HEK293 (cell line): Measurements from ENCODE around the gene CHD5.

Source experiments
- BCL11B ChIP-seq: fragments of 450-650 bp; formaldehyde crosslinking; IDR thresholded peaks from 2 replicates; pipeline ENCODE4 v1.5.1; 2016; ENCODE audit warnings: low read depth, missing biosample characterization, missing genetic modification characterization
- KLF16 ChIP-seq: fragments of 450-650 bp; formaldehyde crosslinking; IDR thresholded peaks from 2 replicates; pipeline ENCODE4 v1.5.1; 2017; ENCODE audit warnings: missing biosample characterization, missing genetic modification characterization
- SALL2 ChIP-seq: fragments of 450-650 bp; formaldehyde crosslinking; IDR thresholded peaks from 2 replicates; pipeline ENCODE4 v1.5.0; 2017; ENCODE audit warnings: missing biosample characterization, mild to moderate bottlenecking, missing genetic modification characterization, borderline replicate concordance
- SP2 ChIP-seq: fragments of 450-650 bp; formaldehyde crosslinking; IDR thresholded peaks from 2 replicates; pipeline ENCODE4 v1.5.1; 2016; ENCODE audit warnings: missing biosample characterization, missing genetic modification characterization
- ZBTB17 ChIP-seq: fragments of 450-650 bp; formaldehyde crosslinking; IDR thresholded peaks from 2 replicates; pipeline ENCODE4 v1.5.1; 2016; ENCODE audit warnings: missing biosample characterization, missing genetic modification characterization
- ZBTB7A ChIP-seq: fragments of 450-650 bp; formaldehyde crosslinking; IDR thresholded peaks from 2 replicates; pipeline ENCODE4 v1.5.1; 2016; ENCODE audit warnings: low read depth, missing biosample characterization, missing genetic modification characterization
- ZFP41 ChIP-seq: fragments of 450-650 bp; formaldehyde crosslinking; IDR thresholded peaks from 2 replicates; pipeline ENCODE4 v1.5.1; 2016; ENCODE audit warnings: missing biosample characterization, missing genetic modification characterization, borderline replicate concordance
- ZNF114 ChIP-seq: fragments of 450-650 bp; formaldehyde crosslinking; IDR thresholded peaks from 2 replicates; pipeline ENCODE4 v1.5.0; 2017; ENCODE audit warnings: missing biosample characterization, missing genetic modification characterization
- ZNF404 ChIP-seq: fragments of 450-650 bp; formaldehyde crosslinking; IDR thresholded peaks from 2 replicates; pipeline ENCODE4 v1.5.1; 2017; ENCODE audit warnings: missing biosample characterization, missing genetic modification characterization
- ZNF416 ChIP-seq: fragments of 450-650 bp; formaldehyde crosslinking; IDR thresholded peaks from 2 replicates; pipeline ENCODE4 v1.5.1; 2016; ENCODE audit warnings: missing biosample characterization, missing genetic modification characterization
- ZNF473 ChIP-seq: fragments of 450-650 bp; formaldehyde crosslinking; IDR thresholded peaks from 2 replicates; pipeline ENCODE4 v1.5.1; 2017; ENCODE audit warnings: missing biosample characterization, missing genetic modification characterization
- ZNF600 ChIP-seq: fragments of 450-650 bp; formaldehyde crosslinking; IDR thresholded peaks from 2 replicates; pipeline ENCODE4 v1.5.1; 2016; ENCODE audit warnings: missing biosample characterization, missing genetic modification characterization
- ZNF623 ChIP-seq: fragments of 450-650 bp; formaldehyde crosslinking; IDR thresholded peaks from 2 replicates; pipeline ENCODE4 v1.5.1; 2016; ENCODE audit warnings: missing biosample characterization, missing genetic modification characterization
- ZNF660 ChIP-seq: fragments of 450-650 bp; IDR thresholded peaks from 2 replicates; pipeline ENCODE4 v1.5.1; 2018; ENCODE audit warnings: missing biosample characterization, mild to moderate bottlenecking, missing genetic modification characterization
- ZNF776 ChIP-seq: fragments of 450-650 bp; formaldehyde crosslinking; IDR thresholded peaks from 2 replicates; pipeline ENCODE4 v1.5.0; 2017; ENCODE audit warnings: missing biosample characterization, missing genetic modification characterization, borderline replicate concordance
- ZNF777 ChIP-seq: fragments of 450-650 bp; formaldehyde crosslinking; IDR thresholded peaks from 2 replicates; pipeline ENCODE4 v1.5.1; 2017; ENCODE audit warnings: missing biosample characterization, missing genetic modification characterization, borderline replicate concordance
- TF ChIP-seq, protein P1 (sequence below): fragments of 450-650 bp; formaldehyde crosslinking; IDR thresholded peaks from 2 replicates; pipeline ENCODE4 v1.5.1; 2016; ENCODE audit warnings: missing biosample characterization, missing genetic modification characterization, borderline replicate concordance
- TF ChIP-seq, protein P2 (sequence below): fragments of 450-650 bp; formaldehyde crosslinking; IDR thresholded peaks from 2 replicates; pipeline ENCODE4 v1.5.1; 2017; ENCODE audit warnings: missing biosample characterization, missing genetic modification characterization
- TF ChIP-seq, protein P3 (sequence below): fragments of 450-650 bp; formaldehyde crosslinking; IDR thresholded peaks from 2 replicates; pipeline ENCODE4 v1.5.1; 2016; ENCODE audit warnings: missing biosample characterization, missing genetic modification characterization
- TF ChIP-seq, protein P4 (sequence below): fragments of 450-650 bp; formaldehyde crosslinking; IDR thresholded peaks from 2 replicates; pipeline ENCODE4 v1.5.1; 2016; ENCODE audit warnings: missing biosample characterization, missing genetic modification characterization, borderline replicate concordance
- TF ChIP-seq, protein P5 (sequence below): fragments of 450-650 bp; formaldehyde crosslinking; IDR thresholded peaks from 2 replicates; pipeline ENCODE4 v1.5.1; 2016; ENCODE audit warnings: missing biosample characterization, missing genetic modification characterization
- TF ChIP-seq, protein P6 (sequence below): fragments of 450-650 bp; formaldehyde crosslinking; IDR thresholded peaks from 2 replicates; pipeline ENCODE4 v1.5.1; 2017; ENCODE audit warnings: missing biosample characterization, missing genetic modification characterization

Gene CHD5

DNA sequence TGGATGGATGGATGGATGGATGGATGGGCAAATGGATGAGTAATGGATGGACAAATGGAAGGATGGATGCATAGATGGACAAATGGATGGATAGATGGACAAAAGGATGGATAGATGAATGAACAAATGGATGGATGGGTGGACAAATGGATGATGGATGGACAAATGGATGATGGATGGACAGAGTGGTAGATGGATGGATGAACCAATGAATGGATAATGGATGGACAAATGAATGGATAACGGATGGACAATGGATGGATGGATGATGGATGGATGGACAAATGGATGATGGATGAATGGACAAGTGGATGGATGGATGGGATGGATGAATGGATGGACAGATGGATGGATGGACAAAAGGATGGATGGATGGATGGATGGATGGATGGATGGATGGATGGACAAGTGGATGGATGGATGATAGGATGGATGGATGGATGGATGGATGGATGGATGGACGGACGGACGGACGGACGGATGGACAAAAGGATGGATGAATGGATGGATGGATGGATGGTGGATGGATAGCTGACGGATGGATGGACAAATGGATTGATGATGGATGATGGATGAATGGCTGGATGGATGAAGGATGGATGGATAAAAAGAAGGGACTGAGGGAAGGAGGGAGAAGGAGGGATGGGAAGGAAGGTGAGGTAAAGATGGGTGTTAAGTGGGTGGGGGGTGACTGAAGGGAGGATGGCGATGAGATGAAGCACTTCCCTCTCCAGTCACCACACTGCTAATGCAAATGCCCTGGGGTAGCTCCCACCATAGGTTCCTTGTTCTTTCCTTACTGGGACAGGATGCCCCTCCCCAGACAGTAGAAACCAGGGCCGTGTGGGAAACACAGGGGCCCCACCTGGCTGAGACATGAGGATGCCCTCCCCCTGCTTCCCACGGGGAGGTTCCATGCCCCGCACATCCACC, 29.8 kb downstream of the CHD5 start (continued):
- TF ChIP-seq, protein P1, sequence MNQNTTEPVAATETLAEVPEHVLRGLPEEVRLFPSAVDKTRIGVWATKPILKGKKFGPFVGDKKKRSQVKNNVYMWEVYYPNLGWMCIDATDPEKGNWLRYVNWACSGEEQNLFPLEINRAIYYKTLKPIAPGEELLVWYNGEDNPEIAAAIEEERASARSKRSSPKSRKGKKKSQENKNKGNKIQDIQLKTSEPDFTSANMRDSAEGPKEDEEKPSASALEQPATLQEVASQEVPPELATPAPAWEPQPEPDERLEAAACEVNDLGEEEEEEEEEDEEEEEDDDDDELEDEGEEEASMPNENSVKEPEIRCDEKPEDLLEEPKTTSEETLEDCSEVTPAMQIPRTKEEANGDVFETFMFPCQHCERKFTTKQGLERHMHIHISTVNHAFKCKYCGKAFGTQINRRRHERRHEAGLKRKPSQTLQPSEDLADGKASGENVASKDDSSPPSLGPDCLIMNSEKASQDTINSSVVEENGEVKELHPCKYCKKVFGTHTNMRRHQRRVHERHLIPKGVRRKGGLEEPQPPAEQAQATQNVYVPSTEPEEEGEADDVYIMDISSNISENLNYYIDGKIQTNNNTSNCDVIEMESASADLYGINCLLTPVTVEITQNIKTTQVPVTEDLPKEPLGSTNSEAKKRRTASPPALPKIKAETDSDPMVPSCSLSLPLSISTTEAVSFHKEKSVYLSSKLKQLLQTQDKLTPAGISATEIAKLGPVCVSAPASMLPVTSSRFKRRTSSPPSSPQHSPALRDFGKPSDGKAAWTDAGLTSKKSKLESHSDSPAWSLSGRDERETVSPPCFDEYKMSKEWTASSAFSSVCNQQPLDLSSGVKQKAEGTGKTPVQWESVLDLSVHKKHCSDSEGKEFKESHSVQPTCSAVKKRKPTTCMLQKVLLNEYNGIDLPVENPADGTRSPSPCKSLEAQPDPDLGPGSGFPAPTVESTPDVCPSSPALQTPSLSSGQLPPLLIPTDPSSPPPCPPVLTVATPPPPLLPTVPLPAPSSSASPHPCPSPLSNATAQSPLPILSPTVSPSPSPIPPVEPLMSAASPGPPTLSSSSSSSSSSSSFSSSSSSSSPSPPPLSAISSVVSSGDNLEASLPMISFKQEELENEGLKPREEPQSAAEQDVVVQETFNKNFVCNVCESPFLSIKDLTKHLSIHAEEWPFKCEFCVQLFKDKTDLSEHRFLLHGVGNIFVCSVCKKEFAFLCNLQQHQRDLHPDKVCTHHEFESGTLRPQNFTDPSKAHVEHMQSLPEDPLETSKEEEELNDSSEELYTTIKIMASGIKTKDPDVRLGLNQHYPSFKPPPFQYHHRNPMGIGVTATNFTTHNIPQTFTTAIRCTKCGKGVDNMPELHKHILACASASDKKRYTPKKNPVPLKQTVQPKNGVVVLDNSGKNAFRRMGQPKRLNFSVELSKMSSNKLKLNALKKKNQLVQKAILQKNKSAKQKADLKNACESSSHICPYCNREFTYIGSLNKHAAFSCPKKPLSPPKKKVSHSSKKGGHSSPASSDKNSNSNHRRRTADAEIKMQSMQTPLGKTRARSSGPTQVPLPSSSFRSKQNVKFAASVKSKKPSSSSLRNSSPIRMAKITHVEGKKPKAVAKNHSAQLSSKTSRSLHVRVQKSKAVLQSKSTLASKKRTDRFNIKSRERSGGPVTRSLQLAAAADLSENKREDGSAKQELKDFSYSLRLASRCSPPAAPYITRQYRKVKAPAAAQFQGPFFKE (tag by site-specific recombination), result peak; percentile 69; the same call in 1 of the 2 replicates
- TF ChIP-seq ZBTB7A (tag by site-specific recombination) (peak; percentile 12; the same call in 1 of the 2 replicates), ZNF623 (peak; percentile 93), ZNF473 (tag by site-specific recombination) (peak; percentile 70; the same call in 1 of the 2 replicates), ZNF660 (no peak), ZNF404 (no peak), ZNF776 (tag by site-specific recombination) (peak; percentile 55; the same call in 1 of the 2 replicates), KLF16 (tag by site-specific recombination) (0 out of 2 replicates have a peak, but pooled peaks have one; percentile 12), ZNF416 (tag by site-specific recombination) (no peak), ZNF777 (tag by site-specific recombination) (no peak), ZBTB17 (tag by site-specific recombination) (peak; percentile 99), ZNF600 (tag by site-specific recombination) (no peak), BCL11B (tag by site-specific recombination) (peak; percentile 43; the same call in 1 of the 2 replicates), ZFP41 (tag by site-specific recombination) (no peak), ZNF114 (tag by site-specific recombination) (no peak), SALL2 (tag by site-specific recombination) (peak; percentile 8; the same call in 1 of the 2 replicates), SP2 (no peak)
- TF ChIP-seq, protein P2, sequence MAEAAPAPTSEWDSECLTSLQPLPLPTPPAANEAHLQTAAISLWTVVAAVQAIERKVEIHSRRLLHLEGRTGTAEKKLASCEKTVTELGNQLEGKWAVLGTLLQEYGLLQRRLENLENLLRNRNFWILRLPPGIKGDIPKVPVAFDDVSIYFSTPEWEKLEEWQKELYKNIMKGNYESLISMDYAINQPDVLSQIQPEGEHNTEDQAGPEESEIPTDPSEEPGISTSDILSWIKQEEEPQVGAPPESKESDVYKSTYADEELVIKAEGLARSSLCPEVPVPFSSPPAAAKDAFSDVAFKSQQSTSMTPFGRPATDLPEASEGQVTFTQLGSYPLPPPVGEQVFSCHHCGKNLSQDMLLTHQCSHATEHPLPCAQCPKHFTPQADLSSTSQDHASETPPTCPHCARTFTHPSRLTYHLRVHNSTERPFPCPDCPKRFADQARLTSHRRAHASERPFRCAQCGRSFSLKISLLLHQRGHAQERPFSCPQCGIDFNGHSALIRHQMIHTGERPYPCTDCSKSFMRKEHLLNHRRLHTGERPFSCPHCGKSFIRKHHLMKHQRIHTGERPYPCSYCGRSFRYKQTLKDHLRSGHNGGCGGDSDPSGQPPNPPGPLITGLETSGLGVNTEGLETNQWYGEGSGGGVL (tag by site-specific recombination), result peak; percentile 31; the same call in 1 of the 2 replicates
- TF ChIP-seq, protein P3, sequence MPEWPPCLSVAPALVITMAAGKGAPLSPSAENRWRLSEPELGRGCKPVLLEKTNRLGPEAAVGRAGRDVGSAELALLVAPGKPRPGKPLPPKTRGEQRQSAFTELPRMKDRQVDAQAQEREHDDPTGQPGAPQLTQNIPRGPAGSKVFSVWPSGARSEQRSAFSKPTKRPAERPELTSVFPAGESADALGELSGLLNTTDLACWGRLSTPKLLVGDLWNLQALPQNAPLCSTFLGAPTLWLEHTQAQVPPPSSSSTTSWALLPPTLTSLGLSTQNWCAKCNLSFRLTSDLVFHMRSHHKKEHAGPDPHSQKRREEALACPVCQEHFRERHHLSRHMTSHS (tag by site-specific recombination), result 0 out of 2 replicates have a peak, but pooled peaks have one; percentile 2
- TF ChIP-seq, protein P4, sequence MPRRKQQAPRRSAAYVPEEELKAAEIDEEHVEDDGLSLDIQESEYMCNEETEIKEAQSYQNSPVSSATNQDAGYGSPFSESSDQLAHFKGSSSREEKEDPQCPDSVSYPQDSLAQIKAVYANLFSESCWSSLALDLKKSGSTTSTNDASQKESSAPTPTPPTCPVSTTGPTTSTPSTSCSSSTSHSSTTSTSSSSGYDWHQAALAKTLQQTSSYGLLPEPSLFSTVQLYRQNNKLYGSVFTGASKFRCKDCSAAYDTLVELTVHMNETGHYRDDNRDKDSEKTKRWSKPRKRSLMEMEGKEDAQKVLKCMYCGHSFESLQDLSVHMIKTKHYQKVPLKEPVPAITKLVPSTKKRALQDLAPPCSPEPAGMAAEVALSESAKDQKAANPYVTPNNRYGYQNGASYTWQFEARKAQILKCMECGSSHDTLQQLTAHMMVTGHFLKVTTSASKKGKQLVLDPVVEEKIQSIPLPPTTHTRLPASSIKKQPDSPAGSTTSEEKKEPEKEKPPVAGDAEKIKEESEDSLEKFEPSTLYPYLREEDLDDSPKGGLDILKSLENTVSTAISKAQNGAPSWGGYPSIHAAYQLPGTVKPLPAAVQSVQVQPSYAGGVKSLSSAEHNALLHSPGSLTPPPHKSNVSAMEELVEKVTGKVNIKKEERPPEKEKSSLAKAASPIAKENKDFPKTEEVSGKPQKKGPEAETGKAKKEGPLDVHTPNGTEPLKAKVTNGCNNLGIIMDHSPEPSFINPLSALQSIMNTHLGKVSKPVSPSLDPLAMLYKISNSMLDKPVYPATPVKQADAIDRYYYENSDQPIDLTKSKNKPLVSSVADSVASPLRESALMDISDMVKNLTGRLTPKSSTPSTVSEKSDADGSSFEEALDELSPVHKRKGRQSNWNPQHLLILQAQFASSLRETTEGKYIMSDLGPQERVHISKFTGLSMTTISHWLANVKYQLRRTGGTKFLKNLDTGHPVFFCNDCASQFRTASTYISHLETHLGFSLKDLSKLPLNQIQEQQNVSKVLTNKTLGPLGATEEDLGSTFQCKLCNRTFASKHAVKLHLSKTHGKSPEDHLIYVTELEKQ (tag by site-specific recombination), result no peak
- TF ChIP-seq, protein P5, sequence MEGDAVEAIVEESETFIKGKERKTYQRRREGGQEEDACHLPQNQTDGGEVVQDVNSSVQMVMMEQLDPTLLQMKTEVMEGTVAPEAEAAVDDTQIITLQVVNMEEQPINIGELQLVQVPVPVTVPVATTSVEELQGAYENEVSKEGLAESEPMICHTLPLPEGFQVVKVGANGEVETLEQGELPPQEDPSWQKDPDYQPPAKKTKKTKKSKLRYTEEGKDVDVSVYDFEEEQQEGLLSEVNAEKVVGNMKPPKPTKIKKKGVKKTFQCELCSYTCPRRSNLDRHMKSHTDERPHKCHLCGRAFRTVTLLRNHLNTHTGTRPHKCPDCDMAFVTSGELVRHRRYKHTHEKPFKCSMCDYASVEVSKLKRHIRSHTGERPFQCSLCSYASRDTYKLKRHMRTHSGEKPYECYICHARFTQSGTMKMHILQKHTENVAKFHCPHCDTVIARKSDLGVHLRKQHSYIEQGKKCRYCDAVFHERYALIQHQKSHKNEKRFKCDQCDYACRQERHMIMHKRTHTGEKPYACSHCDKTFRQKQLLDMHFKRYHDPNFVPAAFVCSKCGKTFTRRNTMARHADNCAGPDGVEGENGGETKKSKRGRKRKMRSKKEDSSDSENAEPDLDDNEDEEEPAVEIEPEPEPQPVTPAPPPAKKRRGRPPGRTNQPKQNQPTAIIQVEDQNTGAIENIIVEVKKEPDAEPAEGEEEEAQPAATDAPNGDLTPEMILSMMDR (tag by site-specific recombination), result no peak
- TF ChIP-seq, protein P6, sequence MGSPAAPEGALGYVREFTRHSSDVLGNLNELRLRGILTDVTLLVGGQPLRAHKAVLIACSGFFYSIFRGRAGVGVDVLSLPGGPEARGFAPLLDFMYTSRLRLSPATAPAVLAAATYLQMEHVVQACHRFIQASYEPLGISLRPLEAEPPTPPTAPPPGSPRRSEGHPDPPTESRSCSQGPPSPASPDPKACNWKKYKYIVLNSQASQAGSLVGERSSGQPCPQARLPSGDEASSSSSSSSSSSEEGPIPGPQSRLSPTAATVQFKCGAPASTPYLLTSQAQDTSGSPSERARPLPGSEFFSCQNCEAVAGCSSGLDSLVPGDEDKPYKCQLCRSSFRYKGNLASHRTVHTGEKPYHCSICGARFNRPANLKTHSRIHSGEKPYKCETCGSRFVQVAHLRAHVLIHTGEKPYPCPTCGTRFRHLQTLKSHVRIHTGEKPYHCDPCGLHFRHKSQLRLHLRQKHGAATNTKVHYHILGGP (tag by site-specific recombination), result 0 out of 2 replicates have a peak, but pooled peaks have one; percentile 25
